Measurements from ENCODE around the gene COX4I2.
A peak's percentile ranks its signal among the peaks of the same experiment; 100 is the strongest.
"Not testable (repeated sequence)": the region's sequence is repeated elsewhere in the genome, so short reads cannot be mapped to it uniquely, and the experiment has no call there.

The COX4I2 gene

GRCh38 chr20:31637660-31638059 is at the start of gene COX4I2:
Gene COX4I2 (plus strand): TSS chr20:31637912. CDS start chr20:31639018, 1,106 bp downstream.
- DNase-seq: no peak

GRCh38 chr20:31590717-31591225 is 46.9 kb upstream of the COX4I2 start:
- no peak for DNase-seq

GRCh38 chr20:31593221-31594001 is 44.3 kb upstream of the COX4I2 start:
- no peak for DNase-seq

- no peak for DNase-seq
These were observed 43.6 kb upstream of the COX4I2 start for GRCh38 chr20:31594002-31594557.

GRCh38 chr20:31594558-31595379 is 42.9 kb upstream of the COX4I2 start:
- no peak for DNase-seq

GRCh38 chr20:31595380-31595653 is 42.4 kb upstream of the COX4I2 start:
- DNase-seq: no peak

- DNase-seq: no peak
These were observed 41.9 kb upstream of the COX4I2 start for GRCh38 chr20:31595654-31596411.

GRCh38 chr20:31596412-31596715 is 41.3 kb upstream of the COX4I2 start:
- not testable (repeated sequence) for DNase-seq

- DNase-seq: no peak
These were observed 40.8 kb upstream of the COX4I2 start for GRCh38 chr20:31596831-31597480.

- no peak for DNase-seq
These were observed 40.2 kb upstream of the COX4I2 start for GRCh38 chr20:31597481-31597855.

- no peak for DNase-seq
These were observed 35.3 kb upstream of the COX4I2 start for GRCh38 chr20:31602431-31602778.

GRCh38 chr20:31602779-31603441 is 34.8 kb upstream of the COX4I2 start:
- peak; percentile 59 for DNase-seq

- DNase-seq: peak; percentile 84
These were observed 33.7 kb upstream of the COX4I2 start for GRCh38 chr20:31603822-31604566.

GRCh38 chr20:31604567-31605030 is 33.1 kb upstream of the COX4I2 start:
- DNase-seq: no peak

GRCh38 chr20:31605031-31605901 is 32.4 kb upstream of the COX4I2 start, which contains the start of gene ID1:
Gene ID1 (plus strand): TSS chr20:31605289. CDS start chr20:31605388, 99 bp downstream.
- peak; percentile 92 for DNase-seq

GRCh38 chr20:31605902-31606803 is 31.6 kb upstream of the COX4I2 start:
- DNase-seq: peak; percentile 13

GRCh38 chr20:31606804-31607639 is 30.7 kb upstream of the COX4I2 start:
- DNase-seq: no peak

- no peak for DNase-seq
These were observed 30.0 kb upstream of the COX4I2 start for GRCh38 chr20:31607640-31608250.
